GM12878 (cell line): ENCODE results near the gene DCAF8. TPM values are rescaled to one million over a fixed set of nuclear protein-coding genes. Genes with fewer than 3 reads are reported as not detected.

Experiments used
- ATAC-seq: fragments of 200-7000 bp; cut with Tn5 transposase; 3 replicates; pipeline ENCODE4 v1.9.1; 2020; ENCODE audit warnings: mild to moderate bottlenecking, moderate library complexity
- BruUV-seq: library from RNA; stranded (reverse); fragments of 400-500 nt; replicated peaks from 2 replicates; lab custom pipeline; 2021; lab: Mats Ljungman, UMichigan
- CTCF ChIA-PET: fragments of 300-600 bp; sonication (Branson Sonifier 250); formaldehyde crosslinking; extraction: SDS; loops from one replicate; lab custom pipeline; 2021; ENCODE audit warnings: inconsistent platforms; lab: Yijun Ruan, JAX
- POLR2A ChIA-PET: fragments of 350-600 bp; formaldehyde crosslinking; extraction: SDS; loops from one replicate; lab custom pipeline; 2021; ENCODE audit warnings: inconsistent platforms; lab: Charles Lee
- RAD21 ChIA-PET: fragments of 300-600 bp; sonication (Branson Sonifier 250); formaldehyde crosslinking; loops from one replicate; lab custom pipeline; 2023; ENCODE audit warnings: antibody characterized with exemption; ENCODE audit not compliant: unreplicated experiment; lab: Charles Lee
- SMC1A ChIA-PET: fragments of 300-600 bp; sonication (Branson Sonifier 250); formaldehyde crosslinking; loops from one replicate; lab custom pipeline; 2023; ENCODE audit not compliant: unreplicated experiment, uncharacterized antibody; lab: Charles Lee
- DNase-seq: peaks from one replicate; pipeline ENCODE4 v3.0.0-alpha.2; 2011; ENCODE audit warnings: low read depth, low spot score
- FAIRE-seq: peaks from 3 replicates; lab custom pipeline; 2011; peaks lifted over from hg19 to GRCh38; lab: Jason Lieb, UNC
- H2AFZ ChIP-seq: 2 replicates; pipeline ENCODE4 v1.6.0; 2011; ENCODE audit warnings: low read depth, low read length, control low read depth; ENCODE audit not compliant: control insufficient read depth
- H3K27ac ChIP-seq: 2 replicates; pipeline ENCODE4 v1.5.1; 2011; ENCODE audit warnings: control low read depth; ENCODE audit not compliant: control insufficient read depth, insufficient read depth
- H3K27me3 ChIP-seq, 2 experiments: replicated peaks in 1 of 2; 2 replicates each; pipeline versions ENCODE4 v1.6.0 to v1.6.1; 2011; ENCODE audit warnings: low read length in 1 of 2; ENCODE audit not compliant: control insufficient read depth in 2 of 2, insufficient read depth in 2 of 2
- H3K36me3 ChIP-seq, 2 experiments: 2 replicates each; pipeline ENCODE4 v1.5.1; 2011; ENCODE audit warnings: low read length in 1 of 2; ENCODE audit not compliant: control insufficient read depth in 2 of 2, insufficient read depth in 2 of 2
- H3K4me1 ChIP-seq: 2 replicates; pipeline ENCODE4 v1.6.1; 2011; ENCODE audit warnings: mild to moderate bottlenecking, low read length, moderate library complexity, mixed read lengths; ENCODE audit not compliant: control insufficient read depth, insufficient read depth
- H3K4me2 ChIP-seq: 2 replicates; pipeline ENCODE4 v1.6.0; 2011; ENCODE audit warnings: control low read depth; ENCODE audit not compliant: control insufficient read depth, insufficient read depth
- H3K4me3 ChIP-seq: fragments of 200-600 bp; sonication (generic); 2 replicates; pipeline ENCODE4 v1.5.1; 2016
- H3K79me2 ChIP-seq: 2 replicates; pipeline ENCODE4 v1.6.0; 2011; ENCODE audit warnings: low read length; ENCODE audit not compliant: control insufficient read depth, insufficient read depth
- H3K9ac ChIP-seq: 2 replicates; pipeline ENCODE4 v1.8.0; 2011; ENCODE audit warnings: low read length, control low read depth, mixed read lengths; ENCODE audit not compliant: control insufficient read depth, insufficient read depth
- H3K9me3 ChIP-seq: replicated peaks from 3 replicates; pipeline ENCODE4 v1.5.1; 2011; ENCODE audit warnings: mild to moderate bottlenecking, low read length; ENCODE audit not compliant: control insufficient read depth, insufficient read depth
- H4K20me1 ChIP-seq: 2 replicates; pipeline ENCODE4 v1.6.0; 2011; ENCODE audit not compliant: control insufficient read depth, insufficient read depth
- ATF7 ChIP-seq: fragments of 450-650 bp; IDR thresholded peaks from 2 replicates; pipeline ENCODE4 v1.6.1; 2016; ENCODE audit warnings: low read depth, mild to moderate bottlenecking
- GABPA ChIP-seq: IDR thresholded peaks from 2 replicates; pipeline ENCODE4 v1.6.1; 2014; ENCODE audit warnings: antibody characterized with exemption, low read depth, mild to moderate bottlenecking, inconsistent platforms
- HDAC2 ChIP-seq: fragments of 200-600 bp; sonication (generic); IDR thresholded peaks from 2 replicates; pipeline ENCODE4 v1.6.1; 2017
- HDGF ChIP-seq: fragments of 450-650 bp; IDR thresholded peaks from 2 replicates; pipeline ENCODE4 v1.6.1; 2016; ENCODE audit warnings: antibody characterized with exemption
- SUPT20H ChIP-seq: IDR thresholded peaks from 2 replicates; pipeline ENCODE4 v1.6.1; 2011; ENCODE audit warnings: low read depth, mild to moderate bottlenecking, low read length, moderate library complexity, borderline replicate concordance; ENCODE audit not compliant: control insufficient read depth
- TCF3 ChIP-seq: IDR thresholded peaks from 2 replicates; pipeline ENCODE4 v1.6.1; 2012; ENCODE audit warnings: low read depth, mild to moderate bottlenecking, low read length, borderline replicate concordance; ENCODE audit not compliant: insufficient read depth
- WGBS: methylation state at CpG from one replicate; pipeline ENCODE4 v1.1.6; 2016; ENCODE audit warnings: low lambda C conversion rate; ENCODE audit not compliant: insufficient replicate concordance, insufficient coverage; ENCODE audit errors: missing lambda C conversion rate; 5-methylcytosine and 5-hydroxymethylcytosine counted together
- in situ Hi-C: fragments of 300-500 bp; cut with MboI; formaldehyde crosslinking; loops from 9 replicates; pipeline ENCODE4 v1.14.3; 2018; ENCODE audit warnings: mixed read lengths
- intact Hi-C: fragments of 100-400 bp; cut with micrococcal nuclease; formaldehyde crosslinking; loops from one replicate; pipeline ENCODE4 v1.14.2; 2022; ENCODE audit not compliant: unreplicated experiment
- polyA plus RNA-seq, 11 experiments: library from polyadenylated mRNA; depleted of rRNA in 4 of 11; unstranded in 6 of 11; stranded (reverse) in 5 of 11; fragments of >200 nt; fragmentation: Nextera tagmentation in 4 of 11; fragmentation: Illumina TruSeq in 1 of 11; extraction: Ambion mirVana in 4 of 11; extraction: Trizol in 1 of 11; gene quantifications; 1 replicate in 1 of 11; 2 replicates in 10 of 11; pipeline versions ENCODE4 v1.2.1 to v1.2.3, GENCODE V29; 2011 to 2016; ENCODE audit warnings: inconsistent platforms in 2 of 11, missing spikeins in 2 of 11, low read depth in 1 of 11
- total RNA-seq, 4 experiments: library from RNA; depleted of rRNA in 3 of 4; stranded (reverse); fragments of >200 nt in 3 of 4; fragmentation: Illumina TruSeq in 1 of 4; extraction: Trizol in 1 of 4; gene quantifications; 2 replicates each; pipeline versions ENCODE4 v1.2.1 to v1.2.3, GENCODE V29; 2013 to 2021
- TF ChIP-seq, protein P1 (sequence below): fragments of 150-350 bp; IDR thresholded peaks from 2 replicates; pipeline ENCODE4 v1.6.1; 2014; ENCODE audit warnings: mild to moderate bottlenecking, low read depth, low read length
- TF ChIP-seq, protein P2 (sequence below): fragments of 450-650 bp; IDR thresholded peaks from 2 replicates; pipeline ENCODE4 v1.6.1; 2017; ENCODE audit warnings: mild to moderate bottlenecking, moderate library complexity

DCAF8 gene
- total and polyA plus RNA-seq, 10 of the 15 experiments (the other 5 are each of a cell fraction or from before 2014, with no cell fraction given): 10.4 to 152 (median 84.6) TPM

DNA sequence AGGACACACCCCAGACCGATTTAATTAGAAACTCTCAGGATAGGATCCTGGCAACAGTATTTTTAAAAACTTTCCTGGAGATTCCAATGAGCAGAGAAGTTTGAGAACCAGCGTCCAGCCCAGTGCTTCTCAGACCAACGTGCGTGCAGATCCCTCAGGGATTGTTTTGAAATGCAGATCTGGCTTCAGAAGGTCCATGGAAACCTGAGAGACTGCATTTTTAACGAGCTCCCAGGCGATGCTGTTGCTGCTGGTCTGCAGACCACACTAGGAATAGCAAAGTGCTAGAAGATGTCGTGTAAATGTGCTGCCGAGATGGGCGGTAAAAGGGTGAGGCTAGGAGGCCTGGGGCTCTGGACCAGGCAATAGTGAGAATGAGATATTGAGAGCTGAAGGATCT is 90.4 kb downstream of the DCAF8 start:
- Histone ChIP-seq H3K27ac (no peak overlapping the region), H3K27me3 (no peaks in the 10 kb centered on the region; a peak in 1 of 4 replicates), H4K20me1 (no peaks in the 10 kb centered on the region), H3K9ac (no peak overlapping the region), H3K4me1 (peaks cover 16% of the 10 kb centered on the region)
- in situ Hi-C loops: no loop called here
- SMC1A ChIA-PET: interaction anchor here (1.2 kb wide), 1 partner anchor 21 kb away, joined by 5 read pairs; no protein-coding TSS in a partner anchor
- POLR2A ChIA-PET: no interaction called here
- no peak for FAIRE-seq
- WGBS: 43% methylated on average over 9 of the region's 9 CpGs
- RAD21 ChIA-PET: interaction anchor here (1.1 kb wide), 1 partner anchor 80 kb away, joined by 3 read pairs; no protein-coding TSS in a partner anchor
- CTCF ChIA-PET: interaction anchor here (0.5 to 1.4 kb wide), 3 partner anchors 30 to 92 kb away, joined by 3 to 6 read pairs (median 4); no protein-coding TSS in a partner anchor
- BruUV-seq: no TSS peak
- TF ChIP-seq SUPT20H (no peak), ATF7 (no peak), GABPA (no peak), HDGF (no peak)
- TF ChIP-seq, protein P1, sequence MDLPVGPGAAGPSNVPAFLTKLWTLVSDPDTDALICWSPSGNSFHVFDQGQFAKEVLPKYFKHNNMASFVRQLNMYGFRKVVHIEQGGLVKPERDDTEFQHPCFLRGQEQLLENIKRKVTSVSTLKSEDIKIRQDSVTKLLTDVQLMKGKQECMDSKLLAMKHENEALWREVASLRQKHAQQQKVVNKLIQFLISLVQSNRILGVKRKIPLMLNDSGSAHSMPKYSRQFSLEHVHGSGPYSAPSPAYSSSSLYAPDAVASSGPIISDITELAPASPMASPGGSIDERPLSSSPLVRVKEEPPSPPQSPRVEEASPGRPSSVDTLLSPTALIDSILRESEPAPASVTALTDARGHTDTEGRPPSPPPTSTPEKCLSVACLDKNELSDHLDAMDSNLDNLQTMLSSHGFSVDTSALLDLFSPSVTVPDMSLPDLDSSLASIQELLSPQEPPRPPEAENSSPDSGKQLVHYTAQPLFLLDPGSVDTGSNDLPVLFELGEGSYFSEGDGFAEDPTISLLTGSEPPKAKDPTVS: no peak
- TF ChIP-seq, all 136 proteins: peak for 0
- no peaks in the 10 kb centered on the region for H3K36me3 ChIP-seq
- H3K9me3 ChIP-seq: no peaks in the 10 kb centered on the region
- H3K79me2 ChIP-seq: no peaks in the 10 kb centered on the region
- no peak overlapping the region for H2AFZ ChIP-seq
- H3K4me2 ChIP-seq: no peak overlapping the region
- intact Hi-C loops: no loop called here
- ATAC-seq (no peak), DNase-seq (no peak)
- no peak overlapping the region for H3K4me3 ChIP-seq

DNA sequence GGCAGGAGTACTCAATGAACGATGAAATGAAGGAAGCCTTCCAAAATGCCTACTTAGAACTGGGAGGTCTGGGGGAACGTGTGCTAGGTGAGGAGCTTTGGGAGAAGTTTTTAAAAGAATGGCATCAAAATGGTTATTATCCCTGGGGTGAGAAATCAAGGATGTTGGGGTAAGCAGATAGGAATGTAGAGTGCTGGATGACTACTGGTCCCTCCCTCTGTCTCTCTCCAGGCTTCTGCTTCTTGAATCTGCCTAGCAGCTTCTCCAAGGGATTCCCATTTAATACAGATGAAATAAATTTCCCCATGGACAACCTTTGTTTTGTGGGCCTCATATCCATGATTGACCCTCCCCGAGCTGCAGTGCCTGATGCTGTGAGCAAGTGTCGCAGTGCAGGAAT is 91.0 kb downstream of the DCAF8 start:
- Histone ChIP-seq H3K4me3 (no peak overlapping the region), H3K27ac (no peak overlapping the region), H3K9ac (no peak overlapping the region), H4K20me1 (no peaks in the 10 kb centered on the region), H3K27me3 (no peaks in the 10 kb centered on the region; a peak in 1 of 4 replicates), H3K36me3 (no peaks in the 10 kb centered on the region), H3K4me2 (no peak overlapping the region), H3K4me1 (peaks cover 16% of the 10 kb centered on the region), H3K9me3 (no peaks in the 10 kb centered on the region), H2AFZ (no peak overlapping the region), H3K79me2 (no peaks in the 10 kb centered on the region)
- ATAC-seq: no peak
- SMC1A ChIA-PET: interaction anchor here (0.9 to 1.2 kb wide), 2 partner anchors 67 to 72 kb away, joined by 3 read pairs; no protein-coding TSS in a partner anchor
- intact Hi-C loops: no loop called here
- WGBS: 76% methylated on average over 4 of the region's 4 CpGs
- CTCF ChIA-PET: interaction anchor here (0.6 to 2.6 kb wide), 3 partner anchors 21 to 166 kb away, joined by 3 to 17 read pairs (median 6); no protein-coding TSS in a partner anchor
- BruUV-seq: no TSS peak
- no peak for DNase-seq
- POLR2A ChIA-PET: no interaction called here
- RAD21 ChIA-PET: interaction anchor here (1.1 kb wide), 1 partner anchor 81 kb away, joined by 3 read pairs; no protein-coding TSS in a partner anchor
- FAIRE-seq: no peak
- in situ Hi-C loops: no loop called here
- TF ChIP-seq, protein P2, sequence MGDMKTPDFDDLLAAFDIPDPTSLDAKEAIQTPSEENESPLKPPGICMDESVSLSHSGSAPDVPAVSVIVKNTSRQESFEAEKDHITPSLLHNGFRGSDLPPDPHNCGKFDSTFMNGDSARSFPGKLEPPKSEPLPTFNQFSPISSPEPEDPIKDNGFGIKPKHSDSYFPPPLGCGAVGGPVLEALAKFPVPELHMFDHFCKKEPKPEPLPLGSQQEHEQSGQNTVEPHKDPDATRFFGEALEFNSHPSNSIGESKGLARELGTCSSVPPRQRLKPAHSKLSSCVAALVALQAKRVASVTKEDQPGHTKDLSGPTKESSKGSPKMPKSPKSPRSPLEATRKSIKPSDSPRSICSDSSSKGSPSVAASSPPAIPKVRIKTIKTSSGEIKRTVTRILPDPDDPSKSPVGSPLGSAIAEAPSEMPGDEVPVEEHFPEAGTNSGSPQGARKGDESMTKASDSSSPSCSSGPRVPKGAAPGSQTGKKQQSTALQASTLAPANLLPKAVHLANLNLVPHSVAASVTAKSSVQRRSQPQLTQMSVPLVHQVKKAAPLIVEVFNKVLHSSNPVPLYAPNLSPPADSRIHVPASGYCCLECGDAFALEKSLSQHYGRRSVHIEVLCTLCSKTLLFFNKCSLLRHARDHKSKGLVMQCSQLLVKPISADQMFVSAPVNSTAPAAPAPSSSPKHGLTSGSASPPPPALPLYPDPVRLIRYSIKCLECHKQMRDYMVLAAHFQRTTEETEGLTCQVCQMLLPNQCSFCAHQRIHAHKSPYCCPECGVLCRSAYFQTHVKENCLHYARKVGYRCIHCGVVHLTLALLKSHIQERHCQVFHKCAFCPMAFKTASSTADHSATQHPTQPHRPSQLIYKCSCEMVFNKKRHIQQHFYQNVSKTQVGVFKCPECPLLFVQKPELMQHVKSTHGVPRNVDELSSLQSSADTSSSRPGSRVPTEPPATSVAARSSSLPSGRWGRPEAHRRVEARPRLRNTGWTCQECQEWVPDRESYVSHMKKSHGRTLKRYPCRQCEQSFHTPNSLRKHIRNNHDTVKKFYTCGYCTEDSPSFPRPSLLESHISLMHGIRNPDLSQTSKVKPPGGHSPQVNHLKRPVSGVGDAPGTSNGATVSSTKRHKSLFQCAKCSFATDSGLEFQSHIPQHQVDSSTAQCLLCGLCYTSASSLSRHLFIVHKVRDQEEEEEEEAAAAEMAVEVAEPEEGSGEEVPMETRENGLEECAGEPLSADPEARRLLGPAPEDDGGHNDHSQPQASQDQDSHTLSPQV: no peak
- TF ChIP-seq TCF3 (no peak), HDAC2 (no peak)
